Mesangial cell (primary cell): ENCODE data around the gene PHACTR4. TPM values are rescaled to one million over a fixed set of nuclear protein-coding genes. Genes with fewer than 3 reads are reported as not detected.

Source experiments
- total RNA-seq: library from RNA; depleted of rRNA; stranded (reverse); fragments of >200 nt; gene quantifications from 2 replicates; pipeline ENCODE4 v1.2.3, GENCODE V29; 2015

The PHACTR4 gene
- 20.5 and 20.9 TPM in 2 replicates for total RNA-seq

GRCh38 chr1:28369371-28370238 lies at the start of gene PHACTR4:
Gene PHACTR4 (plus strand): TSS chr1:28369740. CDS start chr1:28407448, 37,708 bp downstream.

GRCh38 chr1:28505406-28506187 lies 136.1 kb downstream of the PHACTR4 start, which contains the start of gene RCC1:
Gene RCC1 (plus strand): TSS chr1:28506043. CDS start chr1:28529867, 23,824 bp downstream.

Other genes starting within 250 kb of the PHACTR4 start
- gene PTAFR, start 193.1 kb upstream of the PHACTR4 start, total RNA-seq = under 0.01 and 0.25 TPM in 2 replicates
- gene DNAJC8, start 136.7 kb upstream of the PHACTR4 start, total RNA-seq = 26.2 and 42.0 TPM in 2 replicates
- 198 and 203 TPM in 2 replicates for gene ATP5IF1, start 133.6 kb upstream of the PHACTR4 start, total RNA-seq
- 33.7 and 43.0 TPM in 2 replicates for gene SESN2, start 110.2 kb upstream of the PHACTR4 start, total RNA-seq
- 15.6 and 18.6 TPM in 2 replicates for gene MED18, start 40.7 kb upstream of the PHACTR4 start, total RNA-seq
- 27.8 and 69.1 TPM in 2 replicates for gene RCC1, start 136.3 kb downstream of the PHACTR4 start, total RNA-seq
- gene TRNAU1AP, start 183.3 kb downstream of the PHACTR4 start, total RNA-seq = 17.3 and 19.4 TPM in 2 replicates
- gene RAB42, start 222.5 kb downstream of the PHACTR4 start, total RNA-seq = 4.6 and 5.2 TPM in 2 replicates